A549 (cell line): ENCODE measurements around the gene GPR78. TPM values are rescaled to one million over a fixed set of nuclear protein-coding genes. Genes with fewer than 3 reads are reported as not detected.

Experiments
- ATAC-seq, 2 experiments: fragments of 200-7000 bp in 1 of 2; fragments of >200 bp in 1 of 2; cut with Nextera tagmentation in 1 of 2; cut with Tn5 transposase in 1 of 2; 3 replicates each; pipeline versions ENCODE4 v1.8.0 to v1.9.1; 2018 to 2020; ENCODE audit warnings: mild to moderate bottlenecking in 1 of 2, moderate library complexity in 1 of 2
- CTCF ChIA-PET: fragments of 300-600 bp; sonication (Branson Sonifier 250); formaldehyde crosslinking; extraction: SDS; loops from one replicate; lab custom pipeline; 2021; ENCODE audit warnings: antibody characterized with exemption, inconsistent platforms; lab: Yijun Ruan, JAX
- POLR2A ChIA-PET: fragments of 350-600 bp; formaldehyde crosslinking; extraction: SDS; loops from one replicate; lab custom pipeline; 2021; ENCODE audit warnings: antibody characterized with exemption, inconsistent platforms; lab: Yijun Ruan, JAX
- DNase-seq, 2 experiments: peaks; one replicate each; pipeline versions ENCODE4 v3.0.0 to v3.0.0-alpha.2; 2011 to 2016; ENCODE audit warnings: low read depth in 1 of 2, low spot score in 1 of 2
- FAIRE-seq: peaks from 2 replicates; lab custom pipeline; 2011; peaks lifted over from hg19 to GRCh38; lab: Jason Lieb, UNC
- H3K27ac ChIP-seq, 2 experiments: fragments of >200 bp; sonication (Bioruptor Twin); formaldehyde crosslinking; 3 replicates each; pipeline ENCODE4 v1.5.1; 2016 to 2017
- H3K4me1 ChIP-seq: fragments of >200 bp; sonication (Bioruptor Twin); formaldehyde crosslinking; 3 replicates; pipeline ENCODE4 v1.6.1; 2016
- H3K4me2 ChIP-seq: fragments of >200 bp; sonication (Bioruptor Twin); formaldehyde crosslinking; 3 replicates; pipeline ENCODE4 v1.6.1; 2016
- H3K4me3 ChIP-seq: fragments of >200 bp; sonication (Bioruptor Twin); formaldehyde crosslinking; 3 replicates; pipeline ENCODE4 v1.5.1; 2016
- H3K9me3 ChIP-seq: fragments of >200 bp; sonication (Bioruptor Twin); formaldehyde crosslinking; 3 replicates; pipeline ENCODE4 v1.6.1; 2016
- BCL3 ChIP-seq: fragments of >200 bp; sonication (Bioruptor Twin); formaldehyde crosslinking; IDR thresholded peaks from 3 replicates; pipeline ENCODE4 v1.6.1; 2016
- BHLHE40 ChIP-seq: IDR thresholded peaks from 2 replicates; pipeline ENCODE4 v1.6.1; 2012; ENCODE audit warnings: low read depth, low read length, inconsistent platforms
- CBX8 ChIP-seq: fragments of 200-600 bp; sonication (generic); IDR thresholded peaks from 2 replicates; pipeline ENCODE4 v1.6.1; 2016
- CHD2 ChIP-seq: fragments of 150-350 bp; IDR thresholded peaks from 2 replicates; pipeline ENCODE4 v1.6.1; 2014; ENCODE audit warnings: low read length; ENCODE audit not compliant: partially characterized antibody
- CTCF ChIP-seq: fragments of >200 bp; sonication (Bioruptor Twin); formaldehyde crosslinking; IDR thresholded peaks from 3 replicates; pipeline ENCODE4 v1.5.1; 2016
- EHF ChIP-seq: fragments of 250-450 bp; sonication (Bioruptor Pico); IDR thresholded peaks from 2 replicates; pipeline ENCODE4 v1.5.0; 2020; ENCODE audit warnings: mild to moderate bottlenecking
- EHMT2 ChIP-seq: fragments of 200-600 bp; sonication (generic); IDR thresholded peaks from 2 replicates; pipeline ENCODE4 v1.6.1; 2016; ENCODE audit warnings: antibody characterized with exemption, low read depth, mild to moderate bottlenecking, moderate library complexity
- ELK1 ChIP-seq: fragments of 150-350 bp; IDR thresholded peaks from 2 replicates; pipeline ENCODE4 v1.6.1; 2014; ENCODE audit warnings: low read depth, mild to moderate bottlenecking, low read length
- EP300 ChIP-seq, 2 experiments: fragments of >200 bp; sonication (Bioruptor Twin); formaldehyde crosslinking; IDR thresholded peaks; 2 replicates in 1 of 2; 3 replicates in 1 of 2; pipeline ENCODE4 v1.6.1; 2016 to 2017
- ESRRA ChIP-seq: fragments of 150-350 bp; IDR thresholded peaks from 2 replicates; pipeline ENCODE4 v1.6.1; 2014; ENCODE audit warnings: mild to moderate bottlenecking, low read length, borderline replicate concordance
- FOXS1 ChIP-seq: fragments of 250-450 bp; sonication (Bioruptor Pico); IDR thresholded peaks from 2 replicates; pipeline ENCODE4 v1.5.0; 2020; ENCODE audit warnings: mild to moderate bottlenecking, moderate library complexity
- HEYL ChIP-seq: fragments of 250-450 bp; sonication (Bioruptor Pico); IDR thresholded peaks from 2 replicates; pipeline ENCODE4 v1.8.0; 2021; ENCODE audit warnings: mild to moderate bottlenecking, moderate library complexity
- HMGXB4 ChIP-seq: fragments of 250-450 bp; sonication (Bioruptor Pico); IDR thresholded peaks from 2 replicates; pipeline ENCODE4 v1.5.0; 2021; ENCODE audit warnings: mild to moderate bottlenecking, moderate library complexity, borderline replicate concordance
- HOXB5 ChIP-seq: fragments of 250-450 bp; sonication (Bioruptor Pico); IDR thresholded peaks from 2 replicates; pipeline ENCODE4 v1.5.0; 2020; ENCODE audit warnings: mild to moderate bottlenecking, moderate library complexity
- JUN ChIP-seq, 2 experiments: fragments of >200 bp; sonication (Bioruptor Twin); formaldehyde crosslinking; IDR thresholded peaks; 2 replicates in 1 of 2; 3 replicates in 1 of 2; pipeline ENCODE4 v1.6.1; 2016 to 2017
- KDM5A ChIP-seq: fragments of 200-600 bp; sonication (generic); IDR thresholded peaks from 2 replicates; pipeline ENCODE4 v1.6.1; 2016; ENCODE audit warnings: antibody characterized with exemption, mild to moderate bottlenecking
- MAX ChIP-seq: IDR thresholded peaks from 2 replicates; pipeline ENCODE4 v1.6.1; 2012
- MAZ ChIP-seq: fragments of 150-350 bp; IDR thresholded peaks from 2 replicates; pipeline ENCODE4 v1.6.1; 2014; ENCODE audit warnings: antibody characterized with exemption, low read depth, low read length, borderline replicate concordance
- NFE2L2 ChIP-seq: fragments of 150-350 bp; conservative IDR thresholded peaks from 2 replicates; pipeline ENCODE4 v1.6.1; 2014; ENCODE audit warnings: low read length
- NR3C1 ChIP-seq: fragments of >200 bp; sonication (Bioruptor Twin); formaldehyde crosslinking; IDR thresholded peaks from 3 replicates; pipeline ENCODE4 v1.6.1; 2017
- RARB ChIP-seq: fragments of 250-450 bp; sonication (Bioruptor Pico); IDR thresholded peaks from 2 replicates; pipeline ENCODE4 v1.8.0; 2021; ENCODE audit warnings: mild to moderate bottlenecking, moderate library complexity
- SREBF2 ChIP-seq: fragments of 450-650 bp; IDR thresholded peaks from 2 replicates; pipeline ENCODE4 v1.6.1; 2014; ENCODE audit warnings: mild to moderate bottlenecking, moderate library complexity
- TFCP2L1 ChIP-seq: fragments of 250-450 bp; sonication (Bioruptor Pico); IDR thresholded peaks from 2 replicates; pipeline ENCODE4 v1.5.0; 2021; ENCODE audit warnings: mild to moderate bottlenecking
- TP53 ChIP-seq: fragments of 250-450 bp; sonication (Bioruptor Pico); IDR thresholded peaks from 2 replicates; pipeline ENCODE4 v1.5.0; 2021; ENCODE audit warnings: mild to moderate bottlenecking, moderate library complexity
- ZC3H11A ChIP-seq: fragments of 450-650 bp; IDR thresholded peaks from 2 replicates; pipeline ENCODE4 v1.6.1; 2014; ENCODE audit warnings: antibody characterized with exemption, mild to moderate bottlenecking
- ZNF302 ChIP-seq: fragments of 250-450 bp; sonication (Bioruptor Pico); IDR thresholded peaks from 2 replicates; pipeline ENCODE4 v1.9.0; 2021; ENCODE audit warnings: inconsistent platforms, mild to moderate bottlenecking, moderate library complexity
- WGBS: methylation state at CpG from one replicate; pipeline ENCODE4 v1.1.6; 2017; ENCODE audit errors: missing lambda C conversion rate; 5-methylcytosine and 5-hydroxymethylcytosine counted together
- polyA plus RNA-seq, 4 experiments: library from polyadenylated mRNA; depleted of rRNA in 3 of 4; stranded (reverse); fragments of >200 nt; fragmentation: RNase III in 1 of 4; extraction: RNeasy Plus Mini Kit Qiagen cat#74134 plus additional on column Dnase treatment in 1 of 4; gene quantifications; 2 replicates in 3 of 4; 3 replicates in 1 of 4; pipeline ENCODE4 v1.2.3, GENCODE V29; 2011 to 2017

Gene GPR78
- polyA plus RNA-seq, 2 of the 4 experiments (the other 2 are of a cell fraction) = 0.09 TPM; not detected in 1

DNA sequence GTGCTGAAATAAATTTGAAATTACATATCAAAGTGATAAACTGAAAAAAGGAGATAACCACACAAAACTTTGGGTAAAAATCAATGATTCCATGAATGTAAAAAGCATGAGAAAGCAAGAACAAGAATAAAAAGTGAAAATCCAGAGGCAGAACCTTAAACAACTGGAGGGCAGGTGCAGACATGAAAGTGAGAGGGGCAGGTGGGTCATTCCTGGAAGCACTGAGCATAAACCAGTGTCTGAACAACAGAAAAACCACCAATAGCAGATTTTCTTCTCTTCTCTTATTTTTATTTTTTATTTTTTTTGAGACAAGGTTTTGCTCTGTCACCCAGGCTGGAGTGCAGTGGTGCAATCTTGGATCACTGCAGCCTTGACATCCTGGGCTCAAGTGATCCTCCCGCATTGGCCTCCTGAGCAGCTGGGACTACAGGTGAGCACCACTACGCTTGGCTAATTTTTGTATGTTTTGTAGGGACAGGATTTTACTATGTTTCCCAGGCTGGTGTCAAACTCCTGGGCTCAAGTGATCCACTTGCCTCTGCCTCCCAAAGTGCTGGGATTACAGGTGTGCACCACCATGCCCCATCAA is 46.8 kb upstream of the GPR78 start (continued):
- TF ChIP-seq ELK1 (no peak), ESRRA (no peak), HOXB5 (CRISPR knock-in tag) (no peak), ZNF302 (CRISPR knock-in tag) (no peak), BHLHE40 (no peak), BCL3 (no peak), TP53 (CRISPR knock-in tag) (no peak)

DNA sequence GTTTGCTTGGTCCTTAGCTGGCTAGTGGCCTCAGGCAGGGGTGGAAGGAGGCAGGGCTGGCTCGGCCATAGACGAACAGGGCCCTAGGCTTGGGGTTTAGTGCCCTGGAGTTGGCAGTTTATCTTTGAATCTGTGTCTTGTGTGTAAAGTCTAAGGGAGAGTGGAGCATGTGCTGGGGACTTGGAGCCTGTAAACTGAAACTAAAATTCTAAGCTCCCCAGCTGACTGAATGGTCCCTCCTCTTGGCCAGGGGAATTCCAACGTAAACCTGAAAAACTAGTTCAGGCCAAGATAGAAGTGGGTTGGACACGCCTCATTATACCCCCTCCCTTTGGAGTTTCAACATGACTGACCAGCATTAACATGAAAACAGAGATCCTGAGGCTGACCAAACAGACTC is 46.1 kb upstream of the GPR78 start:
- POLR2A ChIA-PET = no interaction called here
- Histone ChIP-seq H3K9me3 (no peaks in the 10 kb centered on the region), H3K4me1 (peaks cover 25% of the 10 kb centered on the region), H3K27ac (no peak overlapping the region), H3K4me2 (no peak overlapping the region), H3K4me3 (no peak overlapping the region)
- 52% methylated on average over 4 of the region's 4 CpGs for WGBS
- CTCF ChIA-PET = no interaction called here
- ATAC-seq (no peak), FAIRE-seq (no peak), DNase-seq (no peak)
- TF ChIP-seq NFE2L2 (no peak), CBX8 (no peak), NR3C1 (no peak), MAX (no peak), EHF (CRISPR knock-in tag) (no peak), ZC3H11A (no peak), HEYL (CRISPR knock-in tag) (no peak)

DNA sequence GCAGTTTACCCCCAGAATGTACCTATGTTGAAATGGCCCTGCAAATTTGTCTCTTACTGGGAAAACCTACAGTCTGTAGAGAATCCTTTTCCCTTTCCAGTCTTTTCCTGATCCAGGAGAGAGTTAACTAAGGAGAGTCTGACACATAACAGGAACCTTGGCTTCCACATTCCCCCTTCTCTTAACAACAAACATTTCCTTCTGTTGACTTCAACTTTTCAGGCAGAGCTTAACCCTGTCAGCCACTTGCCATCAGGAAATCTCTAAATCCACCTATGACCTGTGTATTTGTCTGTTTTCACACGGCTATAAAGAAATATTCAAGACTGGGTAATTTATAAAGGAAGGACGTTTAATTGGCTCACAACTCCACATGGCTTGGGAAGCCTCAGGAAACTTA is 45.6 kb upstream of the GPR78 start:
- DNase-seq = no peak
- no peak for ATAC-seq
- no peak for FAIRE-seq
- Histone ChIP-seq H3K4me2 (no peak overlapping the region), H3K4me1 (peaks cover 29% of the 10 kb centered on the region), H3K4me3 (no peak overlapping the region), H3K27ac (no peak overlapping the region), H3K9me3 (no peaks in the 10 kb centered on the region)
- no peak for TF ChIP-seq CHD2
- ChIA-PET POLR2A (no interaction called here), CTCF (no interaction called here)
- WGBS = 48% methylated on average over 2 of the region's 2 CpGs

GRCh38 chr4:8536467-8536866 is 43.7 kb upstream of the GPR78 start:
- POLR2A ChIA-PET = no interaction called here
- H3K4me1 ChIP-seq = peaks cover 29% of the 10 kb centered on the region
- WGBS = 88% methylated on average over 6 of the region's 7 CpGs
- FAIRE-seq (no peak), ATAC-seq (no peak), DNase-seq (no peak)
- peak overlapping the region in 1 of 2 experiments; percentile 51; a peak in 4 of 6 replicates for H3K27ac ChIP-seq
- no peak overlapping the region for H3K4me3 ChIP-seq
- H3K9me3 ChIP-seq = no peaks in the 10 kb centered on the region
- CTCF ChIA-PET = interaction anchor here (0.7 to 1.3 kb wide), 4 partner anchors 10 to 71 kb away, joined by 3 to 4 read pairs (median 3); no protein-coding TSS in a partner anchor
- H3K4me2 ChIP-seq = no peak overlapping the region; the same call in 2 of the 3 replicates
- TF ChIP-seq RARB (CRISPR knock-in tag) = no peak
- TF ChIP-seq TFCP2L1 (CRISPR knock-in tag) = no peak
- TF ChIP-seq TP53 (CRISPR knock-in tag) = no peak
- TF ChIP-seq JUN (IDR thresholded peaks at IDR 0.05) = no peak
- TF ChIP-seq CHD2 = no peak
- no peak for TF ChIP-seq MAZ
- TF ChIP-seq SREBF2 = no peak
- no peak for TF ChIP-seq NR3C1
- TF ChIP-seq ELK1 = no peak
- no peak for TF ChIP-seq KDM5A
- no peak for TF ChIP-seq EHMT2
- TF ChIP-seq HMGXB4 = no peak
- TF ChIP-seq EP300 (IDR thresholded peaks at IDR 0.05) = no peak
- no peak for TF ChIP-seq FOXS1 (CRISPR knock-in tag)
- no peak for TF ChIP-seq CTCF
- TF ChIP-seq CBX8 = no peak
- TF ChIP-seq EHF (CRISPR knock-in tag) = no peak
